ENCODE data around the gene LRIG2.
"Not testable (repeated sequence)": the region's sequence is repeated elsewhere in the genome, so short reads cannot be mapped to it uniquely, and the experiment has no call there.

The LRIG2 gene

DNA sequence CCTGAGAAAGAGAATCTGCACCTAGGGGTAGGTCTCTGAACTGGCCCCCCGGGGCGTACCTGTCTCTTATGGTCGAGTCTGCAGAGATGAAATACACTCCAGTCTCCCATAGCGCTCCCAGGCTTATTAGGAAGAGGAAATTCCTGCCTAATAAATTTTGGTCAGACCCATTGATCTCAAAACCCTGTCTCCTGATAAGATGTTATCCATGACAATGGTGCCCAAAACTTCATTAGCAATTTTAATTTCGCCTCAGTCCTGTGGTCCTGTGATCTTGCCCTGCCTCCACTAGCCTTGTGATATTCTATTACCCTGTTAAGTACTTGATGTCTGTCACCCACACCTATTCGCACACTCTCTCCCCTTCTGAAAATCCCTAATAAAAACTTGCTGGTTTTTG lies 85.7 kb downstream of the LRIG2 start:
- in situ Hi-C loops (cut with MboI; ENCODE audit: low sequenced_read_pairs), result not testable (repeated sequence)

DNA sequence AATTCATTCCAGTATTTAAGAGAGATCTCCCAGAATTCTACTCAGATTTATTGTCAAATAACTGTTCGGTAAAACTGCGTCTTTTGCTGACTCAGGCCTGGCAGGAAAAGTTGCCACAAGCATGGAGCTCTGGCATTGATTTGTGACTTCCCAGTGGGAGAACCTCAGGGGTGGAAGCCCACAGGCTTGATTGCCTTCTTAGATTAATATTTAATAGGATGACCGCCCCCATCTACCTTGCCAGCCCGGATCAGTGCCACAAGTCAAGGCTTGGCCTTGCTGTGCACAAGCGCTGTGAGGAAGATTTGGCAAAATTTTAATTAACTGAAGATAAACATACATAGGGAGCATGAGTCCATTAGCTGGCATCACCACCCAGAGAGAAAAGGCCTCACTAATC lies 93.5 kb downstream of the LRIG2 start:
- in situ Hi-C loops (cut with MboI; ENCODE audit: low sequenced_read_pairs), result no loop called here

DNA sequence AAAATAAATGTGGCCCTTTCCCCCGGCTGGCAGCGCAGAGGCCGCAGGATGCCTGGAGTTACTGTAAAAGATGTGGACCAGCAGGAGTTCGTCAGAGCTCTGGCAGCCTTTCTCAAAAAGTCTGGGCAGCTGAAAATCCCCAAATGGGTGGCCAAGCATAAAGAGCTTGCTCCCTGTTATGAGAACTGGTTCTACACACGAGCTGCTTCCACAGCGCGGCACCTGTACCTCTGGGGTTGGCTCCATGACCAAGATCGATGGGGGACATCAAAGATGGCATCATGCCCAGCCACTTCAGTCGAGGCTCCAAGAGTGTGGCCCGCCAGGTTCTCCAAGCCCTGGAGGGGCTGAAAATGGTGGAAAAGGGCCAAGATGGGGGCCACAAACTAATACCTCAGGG lies 95.9 kb downstream of the LRIG2 start:
- in situ Hi-C loops (cut with MboI; ENCODE audit: low sequenced_read_pairs), result no loop called here

DNA sequence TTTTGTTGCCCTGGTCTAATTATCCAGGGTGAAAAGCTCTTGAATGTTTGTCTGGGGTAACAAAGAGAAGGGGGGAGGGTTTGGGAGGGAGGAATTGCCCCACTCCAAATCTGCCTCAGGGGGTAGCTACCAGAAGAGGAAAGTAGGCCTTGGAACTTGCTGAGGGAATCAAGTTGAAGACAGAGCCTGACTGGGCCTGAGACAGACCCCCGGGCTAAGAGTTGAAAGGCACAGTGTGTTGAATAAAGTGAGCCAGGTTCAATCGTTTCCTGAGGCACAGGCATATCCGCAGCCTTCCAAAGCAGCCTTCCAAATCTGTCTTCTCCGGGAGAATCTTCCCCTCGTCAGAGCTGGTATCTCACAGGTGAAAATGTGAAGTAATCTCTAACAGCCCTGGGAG lies 96.6 kb downstream of the LRIG2 start:
- in situ Hi-C loops (cut with MboI; ENCODE audit: low sequenced_read_pairs), result no loop called here

DNA sequence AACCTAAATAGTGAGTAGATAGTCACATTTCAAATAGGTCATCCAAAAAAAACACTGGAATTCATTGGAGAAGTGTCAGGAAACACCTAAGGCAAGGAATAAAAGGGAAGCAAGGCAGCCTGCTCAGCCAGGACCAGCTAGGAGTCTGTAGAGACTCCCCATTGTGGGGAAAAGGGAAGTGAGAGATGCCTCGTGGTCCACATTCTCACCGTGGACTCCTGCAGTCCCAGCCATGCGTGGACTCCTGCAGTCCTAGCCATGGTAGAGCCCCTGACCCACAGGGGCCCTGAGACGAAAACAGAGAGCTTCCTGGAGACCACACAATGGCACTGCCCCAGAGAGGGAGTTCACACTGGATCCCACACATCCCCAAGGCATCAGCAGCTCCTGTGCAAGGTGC lies 97.5 kb downstream of the LRIG2 start:
- in situ Hi-C loops (cut with MboI; ENCODE audit: low sequenced_read_pairs), result no loop called here

DNA sequence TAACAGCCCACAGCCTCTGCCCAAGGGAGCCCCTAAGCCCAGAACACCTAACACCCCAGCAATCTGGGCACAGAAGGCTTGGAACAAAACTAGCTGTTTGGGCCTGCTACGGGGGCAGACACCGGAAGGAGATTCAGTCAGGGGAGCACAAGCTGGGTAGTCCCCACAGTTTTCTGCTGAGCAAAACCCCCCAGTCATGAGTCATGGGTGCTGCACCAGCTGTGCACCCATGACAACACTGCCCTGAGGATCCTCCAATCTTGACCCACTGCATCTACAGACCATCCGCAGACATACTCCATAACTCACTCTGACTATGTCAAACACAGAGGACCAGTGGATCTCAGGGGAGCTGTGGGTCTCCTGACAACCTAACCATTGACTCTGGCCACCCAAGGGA lies 105.1 kb downstream of the LRIG2 start:
- in situ Hi-C loops (cut with MboI; ENCODE audit: low sequenced_read_pairs), result no loop called here

DNA sequence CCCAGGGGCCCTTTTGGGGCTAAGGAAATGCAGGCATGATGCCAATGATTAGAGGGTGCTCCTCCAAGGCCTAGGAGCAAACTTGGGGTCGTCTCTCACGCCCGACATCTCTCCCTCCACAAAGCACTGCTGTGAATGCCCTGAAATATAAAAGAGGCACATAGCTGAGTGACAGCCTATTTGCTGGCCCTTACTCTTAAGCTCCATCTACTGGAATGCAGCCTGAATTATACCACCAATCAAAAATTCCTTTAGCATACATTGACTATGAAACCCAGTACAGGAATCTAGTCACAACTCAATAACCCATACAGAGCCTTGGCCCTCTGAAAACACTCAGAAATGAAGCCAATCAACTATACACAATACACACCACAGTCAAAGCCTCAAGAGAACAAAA lies 105.5 kb downstream of the LRIG2 start:
- in situ Hi-C loops (cut with MboI; ENCODE audit: low sequenced_read_pairs), result no loop called here

All from hTERT RPE-1 (cell line).